ENCODE results near the gene NOL12. TPM values are rescaled to one million over a fixed set of nuclear protein-coding genes. Genes with fewer than 3 reads are reported as not detected.

The NOL12 gene
- total and polyA plus RNA-seq, 4 donors = 6.9 to 16.5 (median 11.4) TPM

GRCh38 chr22:37663521-37664140, 22.5 kb upstream of the NOL12 start:
- H3K27ac ChIP-seq (ENCODE audit: low read depth in 1 of 2, low read length in 2 of 2) = no peak overlapping the region
- DNase-seq (ENCODE audit: low spot score) = no peak
- 72% methylated on average over 16 of the region's 16 CpGs for WGBS
- peaks cover 2 to 16% (median 4%) of the 10 kb centered on the region in 4 donors for H3K36me3 ChIP-seq (ENCODE audit: control insufficient read depth in 4 of 4, insufficient read depth in 3 of 4, low read depth in 1 of 4, low read length in 3 of 4)
- no peak overlapping the region for H3K4me3 ChIP-seq (ENCODE audit: low read depth in 1 of 3, low read length in 3 of 3)
- peaks cover 6 to 43% (median 37%) of the 10 kb centered on the region in 4 donors for H3K4me1 ChIP-seq (ENCODE audit: control insufficient read depth in 4 of 4, insufficient read depth in 4 of 4, low read length in 3 of 4)
- H3K27me3 ChIP-seq (ENCODE audit: control insufficient read depth in 4 of 4, insufficient read depth in 4 of 4, low read length in 3 of 4) = no peaks in the 10 kb centered on the region
- no peak for TF ChIP-seq MAX (IDR thresholded peaks at IDR 0.05)
- TF ChIP-seq RXRA (IDR thresholded peaks at IDR 0.05) = no peak
- TF ChIP-seq HNF4A (conservative IDR thresholded peaks at IDR 0.05) = no peak
- TF ChIP-seq NR2F2 (IDR thresholded peaks at IDR 0.05) = no peak
- TF ChIP-seq FOXA2 (IDR thresholded peaks at IDR 0.05) = no peak
- no peak for TF ChIP-seq HNF4G (IDR thresholded peaks at IDR 0.05)
- no peak for TF ChIP-seq SP1 (IDR thresholded peaks at IDR 0.05)
- TF ChIP-seq ATF3 (IDR thresholded peaks at IDR 0.05) = no peak
- TF ChIP-seq CTCF (IDR thresholded peaks at IDR 0.05; ENCODE audit: low read depth, low read length, missing input control) = no peak
- TF ChIP-seq YY1 (IDR thresholded peaks at IDR 0.05) = no peak
- no peak for TF ChIP-seq FOXA1 (IDR thresholded peaks at IDR 0.05)
- no peak for TF ChIP-seq GABPA (IDR thresholded peaks at IDR 0.05 in 1 of 2, conservative IDR thresholded peaks at IDR 0.05 in 1 of 2)
- TF ChIP-seq JUND (IDR thresholded peaks at IDR 0.05) = no peak
- no peak for TF ChIP-seq TAF1 (conservative IDR thresholded peaks at IDR 0.05)
- TF ChIP-seq ZBTB33 (IDR thresholded peaks at IDR 0.05) = no peak
- no peak for TF ChIP-seq REST (IDR thresholded peaks at IDR 0.05)
- TF ChIP-seq EGR1 (IDR thresholded peaks at IDR 0.05; ENCODE audit: low read depth in 2 of 2) = no peak
- no peak for TF ChIP-seq RAD21 (IDR thresholded peaks at IDR 0.05)
- no peaks in the 10 kb centered on the region for H3K9me3 ChIP-seq (ENCODE audit: control insufficient read depth in 4 of 4, low read length in 3 of 4)
- no peak overlapping the region for H3K9ac ChIP-seq (ENCODE audit: low read depth in 1 of 2, low read length in 2 of 2)

Data from liver (tissue), 9 donors.